OCI-LY7 (cell line): Measurements from ENCODE around the gene WDR38. TPM values are rescaled to one million over a fixed set of nuclear protein-coding genes. Genes with fewer than 3 reads are reported as not detected.

Experiments used
- BruUV-seq: library from RNA; stranded (reverse); fragments of 400-500 nt; replicated peaks from 2 replicates; lab custom pipeline; 2021; lab: Mats Ljungman, UMichigan
- CTCF ChIA-PET: fragments of 300-600 bp; sonication (Branson Sonifier 250); formaldehyde crosslinking; loops from one replicate; lab custom pipeline; 2022; ENCODE audit warnings: antibody characterized with exemption; ENCODE audit not compliant: unreplicated experiment; lab: Charles Lee
- POLR2A ChIA-PET: fragments of 300-600 bp; sonication (Branson Sonifier 250); formaldehyde crosslinking; loops from one replicate; lab custom pipeline; 2022; ENCODE audit warnings: antibody characterized with exemption; lab: Charles Lee
- DNase-seq: peaks from one replicate; pipeline ENCODE4 v3.0.0-alpha.2; 2015; ENCODE audit warnings: low spot score
- H2AFZ ChIP-seq: fragments of 200-600 bp; sonication (generic), shearing (Covaris generic); 2 replicates; pipeline ENCODE4 v1.6.1; 2014; ENCODE audit warnings: mild to moderate bottlenecking, antibody characterized with exemption, low read length, moderate library complexity
- H3K27ac ChIP-seq: fragments of 200-600 bp; sonication (generic); 2 replicates; pipeline ENCODE4 v1.5.1; 2014; ENCODE audit warnings: mixed run types, low read depth, mild to moderate bottlenecking, moderate library complexity, low read length, inconsistent platforms; ENCODE audit not compliant: poor library complexity, severe bottlenecking
- H3K36me3 ChIP-seq: fragments of 200-600 bp; sonication (generic); 2 replicates; pipeline ENCODE4 v1.6.1; 2014; ENCODE audit warnings: mild to moderate bottlenecking, antibody characterized with exemption, low read length, moderate library complexity, mixed read lengths; ENCODE audit not compliant: insufficient read depth
- H3K4me1 ChIP-seq: fragments of 200-600 bp; sonication (generic); 2 replicates; pipeline ENCODE4 v1.5.1; 2014; ENCODE audit warnings: mild to moderate bottlenecking, low read length; ENCODE audit not compliant: insufficient read depth, poor library complexity, severe bottlenecking
- H3K4me2 ChIP-seq: fragments of 200-600 bp; sonication (generic); 2 replicates; pipeline ENCODE4 v1.6.1; 2014; ENCODE audit warnings: mild to moderate bottlenecking, low read length
- H3K4me3 ChIP-seq: fragments of 200-600 bp; sonication (generic); 2 replicates; pipeline ENCODE4 v1.5.1; 2014; ENCODE audit warnings: mild to moderate bottlenecking, low read depth, low read length; ENCODE audit not compliant: poor library complexity, severe bottlenecking
- H3K79me2 ChIP-seq: fragments of 200-600 bp; sonication (generic); 2 replicates; pipeline ENCODE4 v1.6.1; 2016; ENCODE audit warnings: low read depth, mild to moderate bottlenecking, low read length, moderate library complexity, mixed read lengths; ENCODE audit not compliant: insufficient read depth
- H3K9me2 ChIP-seq: fragments of 200-600 bp; sonication (generic); 2 replicates; pipeline ENCODE4 v1.6.1; 2016; ENCODE audit warnings: mild to moderate bottlenecking, low read length, mixed read lengths; ENCODE audit not compliant: insufficient read depth
- H3K9me3 ChIP-seq: fragments of 200-600 bp; sonication (generic); 2 replicates; pipeline ENCODE4 v1.6.1; 2014; ENCODE audit warnings: mild to moderate bottlenecking, mixed run types, low read length, mixed read lengths
- H4K20me1 ChIP-seq: fragments of 200-600 bp; sonication (generic); 2 replicates; pipeline ENCODE4 v1.6.1; 2014; ENCODE audit warnings: mild to moderate bottlenecking, antibody characterized with exemption, low read length, moderate library complexity, mixed read lengths; ENCODE audit not compliant: insufficient read depth
- CTCF ChIP-seq: fragments of 200-600 bp; sonication (generic); conservative IDR thresholded peaks from 2 replicates; pipeline ENCODE4 v1.5.1; 2014; ENCODE audit warnings: mild to moderate bottlenecking, antibody characterized with exemption, low read length, moderate library complexity, mixed read lengths
- EZH2phosphoT487 ChIP-seq: fragments of 200-600 bp; sonication (generic); IDR thresholded peaks from 2 replicates; pipeline ENCODE4 v1.6.1; 2018; ENCODE audit warnings: low read depth, borderline replicate concordance, mild to moderate bottlenecking, mixed run types, antibody characterized with exemption, low read length, moderate library complexity, mixed read lengths
- intact Hi-C: fragments of 100-400 bp; cut with micrococcal nuclease; formaldehyde crosslinking; loops from one replicate; pipeline ENCODE4 v1.10.0; 2022; ENCODE audit not compliant: unreplicated experiment
- total RNA-seq, 2 experiments: library from RNA; depleted of rRNA in 1 of 2; stranded (reverse); fragments of >200 nt in 1 of 2; shearing (Covaris generic) in 1 of 2; gene quantifications; 2 replicates each; pipeline ENCODE4 v1.2.3, GENCODE V29; 2014 to 2022

The WDR38 gene
- total RNA-seq, 2 experiments from 2014 or later = not detected

DNA sequence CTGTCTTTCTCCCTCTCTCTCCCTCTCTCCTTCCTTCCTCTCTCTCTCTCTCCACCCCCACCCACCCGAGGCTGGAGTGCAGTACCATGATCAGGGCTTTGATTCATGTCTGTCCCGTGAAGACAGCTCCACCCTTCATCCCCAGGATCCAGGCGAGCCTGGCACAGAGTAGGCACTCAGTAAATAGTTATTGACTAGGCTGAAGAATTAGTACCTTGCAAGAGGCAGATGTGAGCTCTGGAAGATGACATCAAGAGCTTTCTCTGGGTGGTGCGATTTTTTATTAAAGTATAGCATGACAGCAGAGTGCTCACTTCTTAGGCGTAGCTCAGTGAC lies 24.0 kb upstream of the WDR38 start:
- POLR2A ChIA-PET = interaction anchor here (0.6 to 1.1 kb wide), 2 partner anchors 15 to 305 kb away, joined by 3 read pairs; no protein-coding TSS in a partner anchor
- no peak overlapping the region for H3K4me2 ChIP-seq

GRCh38 chr9:124830593-124830992 lies 22.7 kb upstream of the WDR38 start:
- Histone ChIP-seq H3K79me2 (no peaks in the 10 kb centered on the region), H3K4me1 (no peaks in the 10 kb centered on the region), H2AFZ (no peak overlapping the region), H3K4me3 (no peak overlapping the region), H3K36me3 (no peaks in the 10 kb centered on the region), H3K4me2 (no peak overlapping the region), H3K9me2 (no peaks in the 10 kb centered on the region), H4K20me1 (no peaks in the 10 kb centered on the region), H3K27ac (no peak overlapping the region), H3K9me3 (no peaks in the 10 kb centered on the region)
- POLR2A ChIA-PET = interaction anchor here (0.8 kb wide), 1 partner anchor 62 kb away, joined by 4 read pairs; no protein-coding TSS in a partner anchor
- TF ChIP-seq EZH2phosphoT487 (no peak), CTCF (no peak)
- CTCF ChIA-PET = no interaction called here
- BruUV-seq = no TSS peak
- intact Hi-C loops = no loop called here
- no peak for DNase-seq

More for the DNA sequence above, 24.0 kb upstream of the WDR38 start:
- Histone ChIP-seq H3K4me1 (peaks cover 12% of the 10 kb centered on the region), H4K20me1 (no peaks in the 10 kb centered on the region), H3K79me2 (no peaks in the 10 kb centered on the region), H3K9me3 (no peaks in the 10 kb centered on the region), H3K36me3 (no peaks in the 10 kb centered on the region), H3K4me3 (no peak overlapping the region), H3K9me2 (no peaks in the 10 kb centered on the region), H3K27ac (no peak overlapping the region), H2AFZ (no peak overlapping the region)
- no peak for DNase-seq
- CTCF ChIA-PET = no interaction called here
- TF ChIP-seq EZH2phosphoT487 (no peak), CTCF (no peak)
- BruUV-seq = no TSS peak
- intact Hi-C loops = no loop called here

- no peak for DNase-seq
- no peaks in the 10 kb centered on the region for H3K36me3 ChIP-seq
- H3K9me2 ChIP-seq = no peaks in the 10 kb centered on the region
- no peak overlapping the region for H2AFZ ChIP-seq
- no peaks in the 10 kb centered on the region for H3K4me1 ChIP-seq
- no peak overlapping the region for H3K27ac ChIP-seq
- BruUV-seq = no TSS peak
- ChIA-PET CTCF (no interaction called here), POLR2A (interaction anchor here (0.6 kb wide), 1 partner anchor 1579 kb away, joined by 3 read pairs; no protein-coding TSS in a partner anchor)
- no peak overlapping the region for H3K4me3 ChIP-seq
- TF ChIP-seq EZH2phosphoT487 (no peak), CTCF (no peak)
- H4K20me1 ChIP-seq = no peaks in the 10 kb centered on the region
- intact Hi-C loops = no loop called here
- H3K4me2 ChIP-seq = no peak overlapping the region
- no peaks in the 10 kb centered on the region for H3K79me2 ChIP-seq
- no peaks in the 10 kb centered on the region for H3K9me3 ChIP-seq
Observed at GRCh38 chr9:124831642-124832364, 21.5 kb upstream of the WDR38 start.
